ENCODE data around the gene FER1L5.

Gene FER1L5

GRCh38 chr2:96699621-96700020, 57.1 kb downstream of the FER1L5 start:
- DNase-seq = no peak

DNA sequence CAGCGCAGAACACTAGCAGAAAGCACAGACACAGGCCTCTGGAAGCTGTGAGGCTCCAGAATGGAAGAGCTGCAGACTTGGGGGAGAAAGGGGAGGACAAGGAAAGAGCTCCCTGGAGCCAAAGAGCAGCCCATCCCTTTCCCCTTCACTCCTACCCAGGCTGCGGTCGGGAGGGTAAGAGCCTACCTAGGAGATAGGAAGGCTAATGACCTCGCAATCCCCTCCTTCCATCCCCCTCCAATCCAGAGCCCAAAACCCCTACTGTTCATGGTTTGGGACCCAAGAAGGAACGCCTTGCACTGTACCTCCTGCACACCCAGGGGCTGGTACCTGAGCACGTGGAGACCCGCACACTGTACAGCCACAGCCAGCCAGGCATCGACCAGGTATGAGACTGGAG, 57.5 kb downstream of the FER1L5 start:
- no peak for DNase-seq

GRCh38 chr2:96701636-96702035, 59.1 kb downstream of the FER1L5 start:
- DNase-seq = no peak

GRCh38 chr2:96702098-96702785, 59.7 kb downstream of the FER1L5 start:
- DNase-seq = no peak

- no peak for DNase-seq
These were observed 60.6 kb downstream of the FER1L5 start for GRCh38 chr2:96703021-96703751.

DNA sequence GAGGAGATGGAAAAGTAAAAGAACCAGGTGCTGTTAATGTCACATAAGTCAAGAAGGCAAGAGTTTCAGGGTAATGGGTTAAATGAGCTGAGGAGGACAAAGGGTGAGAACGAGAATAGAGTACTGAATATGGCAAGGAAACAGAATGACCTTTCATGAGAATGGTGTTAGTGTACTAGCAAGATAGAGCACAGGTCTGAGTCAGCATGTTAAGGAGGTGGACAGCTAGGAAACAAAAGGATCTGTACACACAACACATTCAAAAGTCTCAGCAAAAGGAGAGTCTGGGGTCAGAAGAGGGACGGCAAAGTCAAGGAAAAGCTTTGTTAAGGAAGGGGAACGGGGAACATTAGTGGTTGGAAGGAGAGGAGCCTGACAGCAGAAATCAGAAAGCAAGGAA, 68.4 kb downstream of the FER1L5 start:
- no peak for DNase-seq

DNA sequence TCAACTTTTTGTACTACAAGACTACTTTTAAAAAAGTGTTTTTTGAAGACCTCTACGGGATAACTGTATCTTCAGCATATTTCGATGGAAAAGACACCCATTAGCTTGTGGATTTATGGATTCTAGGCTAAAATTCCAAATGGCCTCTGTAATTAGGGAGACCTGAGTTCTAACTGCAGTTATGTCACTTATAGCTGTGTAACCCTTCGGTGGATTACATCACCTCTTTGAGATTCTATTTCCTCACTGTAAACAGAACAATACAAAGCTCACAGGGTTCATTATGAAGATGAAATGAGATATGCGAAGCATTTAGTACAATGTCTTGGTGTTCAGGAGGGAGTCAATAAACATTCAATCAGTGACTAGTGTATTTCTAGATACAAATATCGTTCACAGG, 73.1 kb downstream of the FER1L5 start:
- no peak for DNase-seq

DNA sequence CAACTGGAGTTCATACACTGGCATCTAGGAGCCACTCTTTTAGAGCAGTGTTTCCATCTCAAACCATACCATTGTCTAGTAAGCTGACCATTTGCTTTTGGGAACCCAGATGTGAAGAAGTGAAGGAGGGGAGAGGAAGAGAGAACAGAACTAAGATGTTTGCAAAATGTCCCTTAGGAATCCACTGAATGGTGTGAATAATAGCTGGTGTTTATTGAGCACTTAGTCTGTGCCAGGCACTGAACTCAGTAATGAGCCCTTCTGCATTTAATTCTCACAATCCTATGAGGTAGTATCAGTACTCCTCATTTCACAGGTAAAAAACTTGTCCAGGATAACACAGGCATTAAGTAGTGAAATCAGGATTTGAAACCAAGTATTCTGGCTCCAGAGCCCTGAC, 73.8 kb downstream of the FER1L5 start:
- DNase-seq = no peak

DNA sequence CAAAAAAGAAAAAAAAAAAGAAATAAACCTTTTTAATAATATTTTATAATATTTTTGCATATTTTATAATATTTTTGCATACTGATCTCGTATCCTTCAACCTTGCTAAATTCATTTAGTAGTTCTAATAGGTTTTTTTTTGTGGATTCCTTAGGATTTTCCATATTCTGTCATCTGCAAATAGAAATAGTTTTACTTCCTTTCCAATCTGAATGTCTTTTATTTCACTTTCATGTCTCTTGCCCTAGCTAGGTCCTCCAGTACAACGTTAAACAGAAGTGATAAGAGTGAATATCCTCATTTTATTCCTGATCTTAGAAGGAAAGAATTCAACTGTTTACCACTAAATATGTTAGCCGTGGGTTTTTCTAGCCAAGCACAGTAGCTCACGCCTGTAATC, 83.6 kb downstream of the FER1L5 start:
- DNase-seq = no peak

DNA sequence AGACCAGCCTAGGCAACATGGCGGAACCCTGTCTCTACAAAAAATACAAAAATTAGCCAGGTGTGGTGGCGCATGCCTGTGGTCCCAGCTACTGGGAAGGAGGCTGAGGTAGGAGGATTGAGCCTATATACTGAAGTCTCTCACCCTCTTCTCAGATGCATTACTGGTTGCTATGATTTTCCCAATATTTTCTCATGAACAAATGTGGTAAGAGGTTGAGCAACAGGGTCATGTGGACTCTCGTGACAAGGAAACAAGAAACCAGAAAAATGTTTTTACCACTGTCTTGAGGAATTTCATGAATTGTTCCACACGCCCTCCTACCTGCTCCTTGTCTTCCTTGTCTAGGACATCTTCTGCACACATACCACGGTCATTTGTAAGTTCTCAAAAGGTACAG, 84.9 kb downstream of the FER1L5 start:
- no peak for DNase-seq

- no peak for DNase-seq
These were observed 87.2 kb downstream of the FER1L5 start for GRCh38 chr2:96729748-96730147.

DNA sequence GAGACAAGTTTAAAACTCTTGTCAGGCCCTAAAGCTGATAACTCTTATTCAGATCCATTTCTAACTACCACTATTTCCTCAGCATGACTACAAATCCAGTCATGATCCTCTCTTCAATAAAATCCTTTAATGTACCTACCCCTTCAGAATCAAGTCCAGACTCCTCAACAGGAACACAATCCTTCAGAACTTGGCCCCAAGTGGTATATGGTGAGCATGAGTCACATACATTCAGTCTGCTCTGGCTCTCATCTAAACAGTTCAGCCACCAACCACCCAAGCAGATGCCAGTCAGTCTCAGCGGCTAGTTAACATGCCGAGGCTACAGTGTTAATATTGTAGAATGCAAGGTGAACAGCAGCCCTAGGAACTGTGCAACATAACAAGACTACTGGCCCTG, 87.6 kb downstream of the FER1L5 start:
- no peak for DNase-seq

DNA sequence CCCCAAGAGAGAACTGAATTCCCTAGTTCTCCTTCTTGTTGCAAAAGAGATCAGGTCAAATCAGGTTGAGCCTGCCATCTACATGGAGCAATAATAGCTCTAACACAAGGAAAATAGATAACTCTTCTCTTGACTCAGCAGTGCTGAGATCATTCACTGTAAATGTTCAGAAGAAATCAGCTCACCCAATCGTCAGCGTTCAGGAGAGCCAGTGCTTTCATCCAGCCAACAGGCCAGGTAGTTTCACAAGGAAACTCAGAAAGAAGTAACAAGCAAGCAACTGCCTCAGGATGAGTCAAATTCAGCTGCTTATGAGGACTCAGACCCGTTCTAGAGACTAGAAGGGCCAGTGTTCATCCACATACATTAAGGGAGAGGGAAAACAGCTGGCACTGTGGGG, 91.4 kb downstream of the FER1L5 start:
- DNase-seq = no peak

DNA sequence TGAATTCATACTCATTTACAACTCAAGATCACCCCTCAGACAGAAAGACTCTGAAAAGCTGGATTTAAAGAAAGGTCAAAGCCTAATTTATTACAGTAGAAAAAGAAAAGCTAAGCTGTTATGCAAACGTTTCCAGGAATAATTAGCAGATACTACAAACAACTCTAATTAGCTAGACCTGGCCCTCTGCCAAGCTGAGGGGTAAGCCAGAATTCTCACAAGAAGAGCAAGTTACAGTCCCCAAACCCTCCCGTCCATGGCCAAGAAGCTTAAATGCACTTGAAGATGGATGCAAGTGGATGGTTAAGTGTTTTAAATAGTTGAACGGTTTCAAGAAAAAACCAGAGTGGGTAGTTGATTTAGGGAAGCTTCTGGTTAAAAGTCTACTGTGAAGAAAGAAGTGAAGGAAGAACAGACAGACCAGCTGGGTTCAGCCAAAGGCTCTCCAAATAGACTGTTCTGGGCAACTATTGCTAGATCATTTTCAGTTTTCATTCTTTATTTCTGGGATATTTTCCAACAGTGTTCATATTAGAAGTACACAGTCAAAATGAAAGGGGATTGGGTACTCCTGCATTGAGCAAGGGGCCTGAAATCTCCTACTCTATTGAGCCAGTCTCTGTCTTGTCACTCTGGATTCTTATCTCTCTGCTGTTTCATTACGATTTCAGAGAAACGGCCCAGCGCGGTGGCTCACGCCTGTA, 92.5 kb downstream of the FER1L5 start:
- no peak for DNase-seq

- no peak for DNase-seq
These were observed 94.7 kb downstream of the FER1L5 start for GRCh38 chr2:96737251-96737650.

DNA sequence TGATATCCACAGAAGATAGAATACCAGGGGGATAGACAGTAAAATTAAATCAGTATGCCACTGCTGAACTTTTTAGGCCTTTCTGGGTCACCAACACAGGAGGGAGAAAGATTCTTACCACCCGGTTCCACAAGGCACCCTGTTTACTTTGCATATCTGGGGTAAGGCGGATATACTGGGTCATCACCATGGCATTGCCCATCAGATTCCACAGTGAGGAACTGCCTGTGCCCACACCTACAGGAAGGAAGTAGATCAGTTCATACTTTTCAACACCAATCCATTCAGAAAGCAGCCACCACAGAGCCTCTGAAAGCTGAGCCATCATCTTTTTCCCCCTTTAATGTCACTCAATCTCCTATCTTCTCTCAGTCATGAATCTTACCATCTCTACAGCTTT, 95.3 kb downstream of the FER1L5 start:
- DNase-seq = no peak

DNA sequence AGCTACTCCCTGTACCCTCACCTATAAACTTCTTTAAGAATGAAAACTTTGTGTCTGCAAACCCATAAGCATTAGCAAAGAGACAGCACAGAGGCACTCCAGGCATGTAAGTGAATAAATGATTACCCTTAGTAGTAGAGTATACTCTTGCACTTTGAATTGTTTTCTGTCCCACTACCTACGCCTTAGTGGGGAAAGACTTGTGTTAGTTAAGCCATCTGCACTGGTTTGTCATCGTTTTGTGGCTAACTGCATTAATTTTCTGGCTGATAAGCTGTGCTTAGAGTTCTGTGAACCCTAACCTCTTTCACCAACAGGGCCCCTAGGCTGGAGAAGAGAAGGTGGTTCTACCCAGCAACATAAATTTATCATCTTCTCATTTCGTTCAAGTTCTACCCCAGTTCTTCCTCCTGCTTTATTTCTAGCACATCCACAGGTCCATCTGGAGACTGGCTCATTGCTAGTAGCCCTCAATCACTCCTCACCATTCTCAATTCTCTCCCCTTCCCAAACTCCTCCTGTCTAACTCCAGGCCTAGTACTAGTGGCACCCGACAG, 96.6 kb downstream of the FER1L5 start:
- DNase-seq = no peak

GRCh38 chr2:96739633-96740428, 97.3 kb downstream of the FER1L5 start, which contains the start of gene LMAN2L:
LMAN2L (minus strand) TSS chr2:96740064; CDS start chr2:96740040, 24 bp downstream.
- peak; percentile 94 for DNase-seq

DNA sequence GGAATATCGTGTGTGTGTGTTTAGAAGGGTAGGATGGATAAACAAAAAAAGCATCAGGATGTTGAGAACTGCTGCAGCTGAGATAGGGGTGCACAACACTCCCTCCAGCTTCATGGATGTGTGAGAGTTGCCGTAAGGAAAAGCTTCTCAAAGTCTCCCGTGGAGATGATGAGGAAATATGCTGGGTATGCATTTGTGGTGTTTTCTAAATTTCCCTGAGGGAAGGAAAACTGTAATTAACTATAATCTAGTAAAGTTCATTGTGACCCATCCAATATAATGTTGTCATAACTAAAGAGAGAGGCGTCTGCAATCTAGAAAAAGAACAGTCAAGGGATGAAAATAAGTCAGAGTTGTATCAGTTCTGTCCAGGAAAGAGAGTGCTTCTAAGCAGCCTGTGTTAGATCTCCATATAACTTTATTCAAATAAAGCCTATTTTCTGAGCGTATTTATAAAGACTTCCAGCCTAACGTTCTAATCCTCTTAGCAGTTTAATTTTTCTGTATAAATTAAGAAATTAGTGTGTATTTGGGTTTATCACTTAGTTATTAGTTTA, 104.6 kb downstream of the FER1L5 start:
- DNase-seq = no peak

DNA sequence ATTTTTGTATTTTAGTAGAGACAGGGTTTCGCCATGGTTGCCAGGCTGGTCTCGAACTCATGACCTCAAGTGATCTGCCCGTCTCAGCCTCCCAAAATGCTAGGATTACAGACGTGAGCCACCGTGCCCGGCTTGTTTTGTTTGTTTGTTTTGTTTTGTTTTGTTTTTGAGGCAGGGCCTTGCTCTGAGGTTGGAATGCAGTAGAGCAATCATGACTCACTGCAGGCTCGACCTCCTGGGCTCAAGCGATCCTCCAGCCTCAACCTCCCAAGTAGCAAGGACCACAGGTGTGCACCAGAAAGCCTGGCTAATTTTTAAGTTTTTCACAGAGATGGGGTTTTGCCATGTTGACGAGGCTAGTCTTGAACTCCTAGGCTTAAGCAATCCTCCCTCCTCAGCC, 109.2 kb downstream of the FER1L5 start:
- DNase-seq = no peak

GRCh38 chr2:96753661-96754282, 111.2 kb downstream of the FER1L5 start:
- DNase-seq = no peak

GRCh38 chr2:96754317-96754716, 111.8 kb downstream of the FER1L5 start:
- DNase-seq = no peak
